Embryonic facial prominence (tissue), 1 donor: ENCODE results near the gene ZNF512.

Experiments used
- DNase-seq: peaks from one replicate; pipeline ENCODE4 v3.0.0-alpha.2; 2016; ENCODE audit errors: extremely low spot score

The ZNF512 gene

DNA sequence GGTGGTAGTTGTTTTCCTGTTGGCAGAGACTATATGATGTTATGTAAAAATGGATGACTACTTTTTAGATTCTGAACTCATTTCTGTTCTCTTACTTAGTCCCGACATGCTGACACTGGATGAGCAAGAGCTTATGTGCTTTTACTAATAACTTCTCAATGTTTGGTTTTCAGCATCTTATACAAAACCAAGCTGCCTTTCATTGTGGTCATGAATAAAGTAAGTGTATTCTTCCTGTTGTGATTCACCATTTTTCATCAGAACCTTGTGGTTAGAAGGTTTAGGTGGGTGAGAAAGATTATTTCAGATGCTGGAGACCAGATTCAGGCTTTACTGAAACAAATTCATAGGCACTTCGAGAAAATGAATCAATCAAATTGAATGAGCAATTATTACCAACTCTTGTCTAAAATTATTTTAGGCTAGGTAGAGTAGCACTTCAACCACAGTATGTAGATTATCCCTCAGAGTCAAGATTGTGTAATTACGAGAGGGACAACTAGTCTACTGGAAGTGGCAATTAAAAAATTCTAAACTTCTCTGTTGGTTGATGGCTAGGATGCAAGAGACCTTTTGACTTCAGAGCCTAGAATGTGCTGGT is 55.3 kb downstream of the ZNF512 start:
- no peak for DNase-seq

- no peak for DNase-seq
Observed at GRCh38 chr2:27638709-27639108, 55.9 kb downstream of the ZNF512 start.

DNA sequence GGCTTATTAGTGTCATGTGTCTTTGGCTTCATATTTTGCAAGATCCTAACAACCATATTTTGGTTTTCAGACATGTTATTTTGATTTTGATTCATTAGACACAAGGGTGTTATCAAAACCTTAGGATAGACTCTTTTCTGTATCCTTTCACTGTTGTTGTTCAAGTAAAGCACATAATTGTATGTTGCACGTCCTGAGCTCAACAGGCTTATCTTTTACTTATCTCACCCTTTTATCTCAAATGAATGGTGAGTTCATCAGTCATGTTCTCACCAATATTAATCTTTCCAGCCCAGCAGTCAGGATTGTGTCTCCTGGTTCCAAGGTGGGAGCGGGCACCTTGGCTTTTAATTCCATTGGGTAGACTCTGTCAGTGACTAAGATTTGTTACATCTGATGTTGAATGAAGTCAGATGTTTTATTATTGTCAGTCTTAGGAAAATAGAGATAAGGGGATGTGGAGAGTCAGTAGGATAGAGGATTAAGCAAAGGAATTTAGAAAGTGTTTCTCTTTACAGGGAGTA is 57.9 kb downstream of the ZNF512 start:
- DNase-seq: no peak

- no peak for DNase-seq
Observed at GRCh38 chr2:27645197-27645596, 62.4 kb downstream of the ZNF512 start.

GRCh38 chr2:27647289-27647688 is 64.4 kb downstream of the ZNF512 start:
- DNase-seq: no peak

DNA sequence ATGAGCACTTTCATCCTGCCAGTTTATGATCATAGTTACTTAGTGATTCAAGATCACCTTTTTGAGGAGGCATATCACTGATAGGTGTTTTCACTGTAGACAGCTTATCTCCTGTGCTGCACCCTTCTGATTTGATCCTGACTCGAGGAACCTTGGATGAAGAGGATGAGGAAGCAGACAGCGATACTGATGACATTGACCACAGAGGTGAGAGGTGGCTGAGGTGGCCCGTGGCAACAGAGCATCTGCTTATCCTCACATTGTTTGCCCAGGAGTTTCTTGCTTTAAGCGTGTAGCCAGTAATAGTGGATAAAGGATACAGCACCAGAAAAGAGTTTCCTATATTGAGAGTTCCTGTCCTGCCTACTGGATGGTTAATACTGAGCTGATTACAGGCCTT is 64.9 kb downstream of the ZNF512 start:
- no peak for DNase-seq

DNA sequence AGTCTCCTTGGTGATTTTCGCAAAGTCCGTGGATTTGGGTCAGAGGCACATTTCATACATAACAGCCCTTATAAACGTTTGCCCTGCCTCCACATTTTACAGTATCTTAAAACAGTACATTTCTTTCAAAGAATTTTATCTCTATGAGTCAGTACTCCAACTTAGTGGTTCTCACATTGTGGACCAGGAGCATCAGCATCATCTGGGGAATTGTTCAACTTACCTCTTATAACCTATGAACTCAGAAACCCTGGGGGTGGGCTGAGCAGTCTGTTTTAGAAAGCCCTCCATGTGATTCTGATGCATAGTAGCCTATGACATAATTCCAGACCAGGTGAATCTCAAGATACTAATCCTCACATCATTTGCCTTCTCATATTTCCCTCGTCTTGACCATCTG is 68.2 kb downstream of the ZNF512 start:
- DNase-seq: no peak

DNA sequence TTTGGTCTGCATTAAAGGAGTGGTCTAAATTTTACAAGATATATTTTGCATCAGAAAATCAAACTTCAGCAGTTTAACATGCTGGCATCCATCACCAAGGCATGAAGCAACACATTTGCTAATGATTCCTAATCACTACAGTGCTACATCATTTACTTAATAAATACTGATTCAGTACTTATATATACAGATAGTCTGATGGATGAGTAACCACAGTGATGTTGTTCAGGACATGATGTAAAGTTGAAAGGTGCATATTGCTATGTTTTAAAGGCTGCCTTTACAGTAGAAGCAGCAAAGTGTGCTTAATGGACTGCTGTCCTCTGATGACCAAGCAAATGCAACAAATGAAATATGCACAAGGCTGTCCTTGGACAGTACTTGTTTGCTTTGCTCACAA is 69.5 kb downstream of the ZNF512 start:
- no peak for DNase-seq

GRCh38 chr2:27652790-27653189 is 69.9 kb downstream of the ZNF512 start:
- no peak for DNase-seq

DNA sequence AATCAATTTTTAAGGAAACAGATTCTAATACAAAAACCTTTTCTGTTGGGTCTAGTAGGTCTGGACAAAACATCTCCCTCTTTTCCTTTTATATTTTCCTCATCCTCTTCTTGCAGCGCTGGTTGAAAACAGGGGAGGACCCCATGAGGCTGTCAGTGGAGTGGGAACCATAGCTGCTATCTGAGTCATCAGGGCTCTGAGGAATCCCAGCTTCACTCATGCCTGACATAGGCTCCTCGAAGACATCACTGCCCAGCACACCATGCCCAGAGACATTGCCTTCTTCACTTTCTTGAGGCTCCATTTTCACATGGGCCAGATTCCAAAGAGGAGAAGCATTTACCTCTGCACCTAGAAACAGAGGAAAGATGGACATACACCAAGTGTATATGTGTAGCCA is 70.6 kb downstream of the ZNF512 start:
- no peak for DNase-seq

- DNase-seq: no peak
Observed at GRCh38 chr2:27655155-27655951, 72.5 kb downstream of the ZNF512 start.

- DNase-seq: no peak
Observed at GRCh38 chr2:27661371-27661770, 78.5 kb downstream of the ZNF512 start.

DNA sequence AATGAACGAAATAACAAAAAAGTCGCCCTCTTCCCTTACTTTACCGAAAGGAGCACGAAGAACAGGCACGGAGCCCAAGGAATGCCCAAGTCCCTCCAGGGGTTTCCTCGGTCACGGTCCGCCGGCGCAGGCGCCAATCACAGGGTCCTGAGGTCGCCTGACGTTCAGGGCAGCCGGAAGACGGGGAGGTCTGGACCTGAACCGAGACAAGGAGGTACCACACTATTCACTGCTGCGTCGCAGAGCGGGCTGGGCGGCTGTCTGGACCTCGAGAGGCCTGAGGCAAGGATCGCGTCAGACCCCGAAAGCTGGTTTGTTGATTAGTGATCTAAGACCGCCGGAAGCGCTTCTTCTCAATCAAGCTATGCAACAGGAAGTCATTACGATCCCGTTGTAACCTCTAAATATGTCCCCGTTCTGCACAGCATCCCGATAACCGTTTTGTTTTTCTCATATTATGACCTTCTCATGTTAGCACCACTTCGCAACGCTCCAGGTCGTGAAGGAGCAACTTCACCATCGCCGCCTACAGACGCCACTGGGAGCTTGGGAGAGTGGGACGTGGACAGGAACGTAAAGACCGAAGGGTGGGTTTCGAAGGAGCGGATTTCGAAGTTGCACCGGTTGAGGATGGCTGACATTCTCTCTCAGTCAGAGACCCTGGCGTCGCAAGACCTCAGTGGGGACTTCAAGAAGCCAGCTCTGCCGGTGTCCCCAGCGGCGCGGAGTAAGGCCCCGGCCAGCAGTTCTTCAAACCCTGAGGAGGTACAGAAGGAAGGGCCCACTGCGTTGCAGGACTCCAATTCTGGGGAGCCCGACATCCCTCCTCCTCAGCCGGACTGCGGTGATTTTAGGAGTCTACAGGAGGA is 80.7 kb downstream of the ZNF512 start, which contains the start of the genes SLC4A1AP and SUPT7L:
TSS of gene SLC4A1AP (plus strand) at position 605 of the 869 bp plus-strand sequence. CDS start at position 631, 26 bp downstream.
TSS of gene SUPT7L (minus strand) at position 330 of the 869 bp plus-strand sequence. CDS start 1,422 bp downstream, outside the sequence.
- peak; percentile 85 for DNase-seq

DNA sequence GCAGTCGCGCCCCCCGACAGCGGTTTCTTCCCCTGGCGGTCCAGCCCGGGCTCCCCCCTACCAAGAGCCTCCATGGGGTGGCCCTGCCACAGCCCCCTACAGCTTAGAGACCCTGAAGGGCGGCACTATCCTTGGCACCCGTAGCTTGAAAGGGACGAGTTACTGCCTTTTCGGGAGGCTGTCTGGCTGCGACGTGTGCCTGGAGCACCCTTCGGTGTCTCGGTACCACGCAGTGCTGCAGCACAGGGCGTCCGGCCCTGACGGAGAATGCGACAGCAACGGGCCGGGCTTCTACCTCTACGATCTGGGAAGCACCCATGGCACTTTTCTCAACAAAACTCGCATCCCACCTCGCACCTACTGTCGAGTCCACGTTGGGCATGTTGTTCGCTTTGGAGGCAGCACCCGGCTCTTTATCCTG is 81.3 kb downstream of the ZNF512 start:
- DNase-seq: no peak

GRCh38 chr2:27664622-27665363 is 82.0 kb downstream of the ZNF512 start:
- DNase-seq: no peak

DNA sequence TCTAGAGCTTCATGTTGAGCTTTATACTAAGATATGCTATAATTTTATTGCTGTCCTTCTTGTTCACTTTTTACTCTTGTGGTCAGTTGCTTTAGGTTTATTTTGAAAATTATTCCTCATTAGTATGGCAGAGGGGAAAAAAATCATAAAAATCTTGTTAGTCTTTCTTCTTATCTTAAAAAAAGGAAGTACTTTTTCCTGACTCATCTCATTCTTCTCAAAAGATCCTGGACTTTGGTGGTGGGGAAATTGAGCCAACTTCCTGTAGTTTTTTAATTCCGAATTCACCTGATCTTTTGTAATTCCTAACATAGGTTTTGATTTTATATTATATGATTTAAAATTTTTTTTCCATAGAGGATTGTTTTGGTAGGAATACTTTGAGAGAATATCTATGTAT is 84.6 kb downstream of the ZNF512 start:
- no peak for DNase-seq

GRCh38 chr2:27671235-27671634 is 88.4 kb downstream of the ZNF512 start:
- no peak for DNase-seq
